ENCODE measurements around the gene BABAM2. TPM values are rescaled to one million over a fixed set of nuclear protein-coding genes. Genes with fewer than 3 reads are reported as not detected.

The BABAM2 gene
- total and polyA plus RNA-seq, 10 of the 15 experiments (the other 5 are each of a cell fraction or from before 2014, with no cell fraction given), result 30.7 to 59.9 (median 44.5) TPM

GRCh38 chr2:28313220-28313784 lies 422.8 kb downstream of the BABAM2 start:
- BruUV-seq (replicated peaks), result no TSS peak
- RAD21 ChIA-PET (ENCODE audit: unreplicated experiment), result no interaction called here
- POLR2A ChIA-PET, result no interaction called here
- no peaks in the 10 kb centered on the region for H3K27me3 ChIP-seq (replicated peaks in 1 of 2; ENCODE audit: control insufficient read depth in 2 of 2, insufficient read depth in 2 of 2, low read length in 1 of 2)
- H3K4me3 ChIP-seq, result no peak overlapping the region
- intact Hi-C loops (cut with micrococcal nuclease; ENCODE audit: unreplicated experiment), result no loop called here
- no peak for TF ChIP-seq LARP7 (IDR thresholded peaks at IDR 0.05)
- TF ChIP-seq CBX5 (IDR thresholded peaks at IDR 0.05; ENCODE audit: low read depth), result no peak
- TF ChIP-seq REST (IDR thresholded peaks at IDR 0.05; ENCODE audit: low read depth, low read length), result no peak
- TF ChIP-seq RAD51 (IDR thresholded peaks at IDR 0.05), result no peak
- TF ChIP-seq HDAC6 (IDR thresholded peaks at IDR 0.05; ENCODE audit: unreplicated experiment), result no peak
- CTCF ChIA-PET, result interaction anchor here (1.0 kb wide), 1 partner anchor 610 kb away, joined by 3 read pairs; no protein-coding TSS in a partner anchor
- WGBS (ENCODE audit: insufficient coverage, insufficient replicate concordance, low lambda C conversion rate, missing lambda C conversion rate), result 79% methylated on average over 6 of the region's 6 CpGs
- H3K9ac ChIP-seq (ENCODE audit: control insufficient read depth, insufficient read depth, low read length), result no peak overlapping the region
- H3K9me3 ChIP-seq (replicated peaks; ENCODE audit: control insufficient read depth, insufficient read depth, low read length), result no peaks in the 10 kb centered on the region
- H2AFZ ChIP-seq (ENCODE audit: control insufficient read depth, low read depth, low read length), result no peak overlapping the region
- DNase-seq (ENCODE audit: low read depth, low spot score) (no peak), FAIRE-seq (no peak), ATAC-seq (no peak)
- no peaks in the 10 kb centered on the region for H3K4me1 ChIP-seq (ENCODE audit: control insufficient read depth, insufficient read depth, low read length)
- no peaks in the 10 kb centered on the region for H3K79me2 ChIP-seq (ENCODE audit: control insufficient read depth, insufficient read depth, low read length)
- no peak overlapping the region for H3K4me2 ChIP-seq (ENCODE audit: control insufficient read depth, insufficient read depth)
- no peak overlapping the region for H3K27ac ChIP-seq (ENCODE audit: control insufficient read depth, insufficient read depth)
- H3K36me3 ChIP-seq (ENCODE audit: control insufficient read depth in 2 of 2, insufficient read depth in 2 of 2, low read length in 1 of 2), result no peaks in the 10 kb centered on the region; a peak in 1 of 4 replicates
- H4K20me1 ChIP-seq (ENCODE audit: control insufficient read depth, insufficient read depth), result no peaks in the 10 kb centered on the region
- in situ Hi-C loops (cut with MboI), result no loop called here
- SMC1A ChIA-PET (ENCODE audit: uncharacterized antibody, unreplicated experiment), result interaction anchor here (1.5 kb wide), 1 partner anchor 37 kb away, joined by 3 read pairs; no protein-coding TSS in a partner anchor
